GM19468 (cell line): Measurements from ENCODE around the gene NR1I3.
"Not testable (repeated sequence)": the region's sequence is repeated elsewhere in the genome, so short reads cannot be mapped to it uniquely, and the experiment has no call there.

ENCODE experiments used
- ATAC-seq: cut with Tn5 transposase; IDR thresholded peaks from one replicate; pipeline ENCODE4 v1.9.1; 2021; ENCODE audit warnings: mild to moderate bottlenecking, moderate library complexity, moderate number of reproducible peaks; ENCODE audit not compliant: unreplicated experiment; ENCODE audit errors: extremely low read depth

NR1I3 gene, protein sequence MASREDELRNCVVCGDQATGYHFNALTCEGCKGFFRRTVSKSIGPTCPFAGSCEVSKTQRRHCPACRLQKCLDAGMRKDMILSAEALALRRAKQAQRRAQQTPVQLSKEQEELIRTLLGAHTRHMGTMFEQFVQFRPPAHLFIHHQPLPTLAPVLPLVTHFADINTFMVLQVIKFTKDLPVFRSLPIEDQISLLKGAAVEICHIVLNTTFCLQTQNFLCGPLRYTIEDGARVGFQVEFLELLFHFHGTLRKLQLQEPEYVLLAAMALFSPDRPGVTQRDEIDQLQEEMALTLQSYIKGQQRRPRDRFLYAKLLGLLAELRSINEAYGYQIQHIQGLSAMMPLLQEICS

GRCh38 chr1:161238039-161238473, at the start of gene NR1I3:
Gene NR1I3, minus strand, starts transcription at chr1:161238203. Its CDS starts 1,638 bp downstream, at chr1:161236565.
- ATAC-seq, result no peak

DNA sequence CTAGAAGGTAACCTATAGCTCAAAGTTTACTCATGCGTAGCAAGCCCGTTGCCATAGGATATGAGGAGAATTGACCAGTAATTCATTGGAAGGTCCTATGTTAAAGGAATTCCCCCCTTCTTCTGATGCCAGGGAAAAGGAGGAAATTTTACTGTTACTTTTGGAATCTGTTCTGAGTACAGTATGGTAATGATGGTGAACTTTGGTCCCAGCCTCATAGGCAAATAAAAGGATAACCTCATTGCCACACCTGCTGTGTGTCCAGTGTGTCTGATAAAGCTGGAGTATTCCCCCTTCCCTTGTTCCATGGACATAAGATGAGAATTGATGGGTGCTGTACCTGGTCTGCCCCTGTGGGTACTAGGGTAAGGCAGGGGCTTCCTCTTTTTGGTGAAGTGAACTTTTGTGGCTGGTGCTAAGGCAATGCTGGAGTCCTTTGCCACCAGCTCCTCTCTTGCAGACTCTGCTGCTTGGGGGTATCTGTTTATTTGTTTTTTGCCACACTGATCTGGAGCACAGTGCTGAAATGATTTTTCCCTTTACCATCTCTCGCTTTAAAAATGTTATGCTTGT, 49.6 kb upstream of the NR1I3 start:
- ATAC-seq, result no peak

GRCh38 chr1:161285521-161285920, 47.5 kb upstream of the NR1I3 start:
- ATAC-seq, result no peak

DNA sequence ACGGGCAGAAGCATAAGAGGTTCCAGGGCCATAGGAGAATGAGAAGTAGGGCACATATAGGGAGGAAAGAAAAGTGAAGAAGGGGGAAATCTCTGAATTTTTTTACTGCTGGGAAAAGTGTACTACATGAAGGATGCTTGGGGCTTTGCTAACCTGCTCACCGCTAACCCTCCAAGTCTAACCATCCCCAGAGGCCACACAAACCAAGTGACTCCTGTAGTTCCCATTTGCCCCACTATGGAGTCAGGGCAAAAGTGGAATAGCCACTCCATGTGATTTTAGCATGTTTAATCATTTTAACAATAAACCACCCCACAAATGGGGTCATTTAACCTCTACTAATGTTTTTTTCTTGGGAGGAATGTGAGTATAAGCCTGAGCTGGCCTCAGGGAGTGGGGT, 47.1 kb upstream of the NR1I3 start:
- no peak for ATAC-seq

DNA sequence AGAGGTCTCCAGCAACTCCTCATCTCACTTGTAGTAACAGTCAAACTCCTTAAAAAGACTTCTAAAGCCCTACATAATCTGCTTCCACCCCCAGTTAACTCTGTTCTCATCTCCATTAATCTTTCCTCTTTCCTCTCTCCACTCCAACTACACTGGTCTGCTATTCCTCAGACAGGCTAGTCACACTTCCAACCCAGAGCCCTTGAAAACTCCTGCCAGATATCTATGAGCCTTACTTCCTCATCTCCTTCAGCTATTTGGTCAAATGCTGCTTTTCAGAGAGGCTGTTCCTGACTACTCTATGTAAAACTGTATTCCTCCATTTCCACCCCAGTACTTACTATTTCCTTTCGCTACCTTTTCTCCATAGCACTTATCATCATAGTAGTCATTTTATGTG, 45.0 kb upstream of the NR1I3 start:
- no peak for ATAC-seq

DNA sequence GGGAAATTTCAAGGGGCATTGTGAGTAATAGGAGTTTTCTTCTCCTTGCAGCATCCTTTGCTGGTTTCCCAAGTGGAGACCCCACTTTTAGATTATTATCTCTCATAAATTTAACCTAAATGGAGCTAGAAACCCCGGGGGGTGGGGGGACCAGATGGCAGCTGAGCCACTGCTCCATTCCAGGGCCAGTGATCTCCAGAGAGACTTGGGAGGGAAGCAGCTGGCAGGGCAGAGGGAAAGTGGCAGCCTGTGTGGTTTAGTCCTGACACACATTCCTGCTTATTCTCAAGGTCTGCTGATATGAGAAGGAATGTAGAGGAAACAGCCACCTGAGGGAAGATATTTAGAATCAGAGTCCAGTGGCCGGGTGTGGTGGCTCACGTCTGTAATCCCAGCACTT, 36.9 kb upstream of the NR1I3 start:
- no peak for ATAC-seq

DNA sequence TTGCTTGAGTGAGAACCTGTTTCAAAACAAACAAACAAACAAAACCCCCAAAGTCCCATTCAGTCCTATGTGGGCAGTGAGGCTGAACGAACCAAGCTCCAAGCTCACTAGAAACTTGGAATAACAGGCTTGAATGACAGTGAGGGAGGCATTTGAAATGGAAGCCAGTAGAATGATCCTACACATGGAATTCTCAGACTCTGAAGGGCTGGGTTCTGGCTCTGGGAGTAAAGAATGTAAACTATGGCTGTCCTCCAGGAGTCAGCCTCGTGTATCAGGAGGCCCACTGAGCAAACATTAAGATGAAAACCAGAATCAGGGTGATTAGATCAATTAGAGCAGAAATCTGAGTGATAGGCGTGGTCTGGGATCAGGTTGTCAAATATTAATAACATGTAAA, 35.4 kb upstream of the NR1I3 start:
- no peak for ATAC-seq

GRCh38 chr1:161267321-161267720, 29.3 kb upstream of the NR1I3 start:
- ATAC-seq, result no peak

- no peak for ATAC-seq
These were observed 28.8 kb upstream of the NR1I3 start for GRCh38 chr1:161266836-161267235.

DNA sequence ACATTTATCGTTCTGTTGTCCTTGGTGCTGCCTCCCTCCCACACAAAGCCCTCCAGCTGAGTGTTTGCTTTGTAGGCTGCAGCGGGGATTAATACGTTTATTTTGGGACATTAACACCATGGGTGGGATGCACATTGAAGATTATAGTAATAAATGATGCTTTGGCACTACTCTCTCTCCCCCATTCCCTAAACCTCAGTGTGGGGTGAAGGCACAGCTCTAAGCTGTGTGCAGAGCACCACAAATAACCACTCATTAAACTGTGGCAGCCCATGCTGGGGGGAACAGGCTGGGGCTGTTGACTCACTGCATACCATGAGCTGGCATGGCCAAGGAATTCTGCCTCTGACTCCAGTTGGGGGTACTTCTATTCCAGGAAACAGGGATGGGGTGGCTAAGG, 28.2 kb upstream of the NR1I3 start:
- ATAC-seq, result no peak

DNA sequence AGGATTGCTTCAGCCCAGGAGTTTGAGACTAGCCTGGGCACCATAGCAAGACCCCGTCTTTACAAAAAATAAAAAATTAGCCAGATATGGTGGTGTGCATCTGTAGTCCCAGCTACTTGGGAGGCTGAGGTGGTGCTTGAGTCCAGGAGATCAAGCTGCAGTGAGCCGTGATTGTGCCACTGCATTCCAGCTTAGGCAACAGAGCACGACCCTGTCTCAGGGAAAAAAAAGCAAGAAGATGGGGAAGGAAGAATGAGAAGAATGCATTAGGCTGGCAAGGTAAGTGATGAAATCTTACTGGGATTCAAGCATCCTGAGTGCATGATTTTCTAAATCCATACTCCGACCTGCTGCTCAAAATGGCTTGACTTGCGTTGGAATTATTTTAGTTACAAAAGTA, 27.3 kb upstream of the NR1I3 start:
- ATAC-seq, result no peak

- no peak for ATAC-seq
These were observed 23.5 kb upstream of the NR1I3 start for GRCh38 chr1:161261261-161262235.

- no peak for ATAC-seq
These were observed 22.6 kb upstream of the NR1I3 start for GRCh38 chr1:161260376-161261260.

- ATAC-seq, result no peak
These were observed 21.8 kb upstream of the NR1I3 start for GRCh38 chr1:161259765-161260164.

GRCh38 chr1:161259345-161259702, 21.3 kb upstream of the NR1I3 start:
- no peak for ATAC-seq

GRCh38 chr1:161258439-161259344, 20.7 kb upstream of the NR1I3 start, which contains the start of gene PCP4L1:
Gene PCP4L1, plus strand, starts transcription at chr1:161258745. Its CDS starts 230 bp downstream, at chr1:161258975.
- no peak for ATAC-seq

- ATAC-seq, result not testable (repeated sequence)
These were observed 19.1 kb upstream of the NR1I3 start for GRCh38 chr1:161257109-161257508.

GRCh38 chr1:161255955-161256520, 18.0 kb upstream of the NR1I3 start:
- not testable (repeated sequence) for ATAC-seq
